ENCODE measurements around the gene ALMS1.
A peak's percentile ranks its signal among the peaks of the same experiment; 100 is the strongest.
"Not testable (repeated sequence)": the region's sequence is repeated elsewhere in the genome, so short reads cannot be mapped to it uniquely, and the experiment has no call there.

The ALMS1 gene, protein sequence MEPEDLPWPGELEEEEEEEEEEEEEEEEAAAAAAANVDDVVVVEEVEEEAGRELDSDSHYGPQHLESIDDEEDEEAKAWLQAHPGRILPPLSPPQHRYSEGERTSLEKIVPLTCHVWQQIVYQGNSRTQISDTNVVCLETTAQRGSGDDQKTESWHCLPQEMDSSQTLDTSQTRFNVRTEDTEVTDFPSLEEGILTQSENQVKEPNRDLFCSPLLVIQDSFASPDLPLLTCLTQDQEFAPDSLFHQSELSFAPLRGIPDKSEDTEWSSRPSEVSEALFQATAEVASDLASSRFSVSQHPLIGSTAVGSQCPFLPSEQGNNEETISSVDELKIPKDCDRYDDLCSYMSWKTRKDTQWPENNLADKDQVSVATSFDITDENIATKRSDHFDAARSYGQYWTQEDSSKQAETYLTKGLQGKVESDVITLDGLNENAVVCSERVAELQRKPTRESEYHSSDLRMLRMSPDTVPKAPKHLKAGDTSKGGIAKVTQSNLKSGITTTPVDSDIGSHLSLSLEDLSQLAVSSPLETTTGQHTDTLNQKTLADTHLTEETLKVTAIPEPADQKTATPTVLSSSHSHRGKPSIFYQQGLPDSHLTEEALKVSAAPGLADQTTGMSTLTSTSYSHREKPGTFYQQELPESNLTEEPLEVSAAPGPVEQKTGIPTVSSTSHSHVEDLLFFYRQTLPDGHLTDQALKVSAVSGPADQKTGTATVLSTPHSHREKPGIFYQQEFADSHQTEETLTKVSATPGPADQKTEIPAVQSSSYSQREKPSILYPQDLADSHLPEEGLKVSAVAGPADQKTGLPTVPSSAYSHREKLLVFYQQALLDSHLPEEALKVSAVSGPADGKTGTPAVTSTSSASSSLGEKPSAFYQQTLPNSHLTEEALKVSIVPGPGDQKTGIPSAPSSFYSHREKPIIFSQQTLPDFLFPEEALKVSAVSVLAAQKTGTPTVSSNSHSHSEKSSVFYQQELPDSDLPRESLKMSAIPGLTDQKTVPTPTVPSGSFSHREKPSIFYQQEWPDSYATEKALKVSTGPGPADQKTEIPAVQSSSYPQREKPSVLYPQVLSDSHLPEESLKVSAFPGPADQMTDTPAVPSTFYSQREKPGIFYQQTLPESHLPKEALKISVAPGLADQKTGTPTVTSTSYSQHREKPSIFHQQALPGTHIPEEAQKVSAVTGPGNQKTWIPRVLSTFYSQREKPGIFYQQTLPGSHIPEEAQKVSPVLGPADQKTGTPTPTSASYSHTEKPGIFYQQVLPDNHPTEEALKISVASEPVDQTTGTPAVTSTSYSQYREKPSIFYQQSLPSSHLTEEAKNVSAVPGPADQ (N-terminal part only)

DNA sequence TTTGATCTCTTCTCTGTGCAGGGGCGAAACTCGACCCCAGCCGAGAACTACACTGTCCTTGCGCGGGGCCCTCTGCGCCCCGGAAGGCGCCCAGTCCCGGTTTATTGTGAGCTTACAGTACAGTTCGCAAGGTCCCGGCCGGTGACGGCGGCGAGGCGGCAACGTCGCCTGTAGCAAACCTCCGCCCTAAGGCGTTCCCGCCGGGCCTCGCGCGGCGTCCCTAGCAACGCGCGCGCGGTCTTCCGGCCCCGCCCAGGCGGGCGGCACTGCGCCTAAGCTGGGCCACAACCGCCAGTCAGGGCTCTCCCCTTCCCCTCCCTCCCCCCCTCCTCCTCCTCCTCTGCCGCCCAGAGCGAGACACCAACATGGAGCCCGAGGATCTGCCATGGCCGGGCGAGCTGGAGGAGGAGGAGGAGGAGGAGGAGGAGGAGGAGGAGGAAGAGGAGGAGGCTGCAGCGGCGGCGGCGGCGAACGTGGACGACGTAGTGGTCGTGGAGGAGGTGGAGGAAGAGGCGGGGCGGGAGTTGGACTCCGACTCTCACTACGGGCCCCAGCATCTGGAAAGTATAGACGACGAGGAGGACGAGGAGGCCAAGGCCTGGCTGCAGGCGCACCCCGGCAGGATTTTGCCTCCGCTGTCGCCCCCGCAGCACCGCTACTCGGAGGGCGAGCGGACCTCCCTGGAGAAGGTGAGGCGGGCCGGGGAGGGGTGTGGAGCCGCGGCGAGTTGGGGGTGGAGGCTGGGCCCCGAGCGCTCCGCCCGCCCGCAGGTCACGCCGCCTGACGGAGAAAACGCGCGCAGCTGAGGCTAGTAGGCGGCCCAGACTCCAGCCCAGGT, at the start of gene ALMS1:
ALMS1 (plus strand) TSS at position 333 of the 838 bp plus-strand sequence; CDS start at position 366, 33 bp downstream.
- TF ChIP-seq, protein P1, sequence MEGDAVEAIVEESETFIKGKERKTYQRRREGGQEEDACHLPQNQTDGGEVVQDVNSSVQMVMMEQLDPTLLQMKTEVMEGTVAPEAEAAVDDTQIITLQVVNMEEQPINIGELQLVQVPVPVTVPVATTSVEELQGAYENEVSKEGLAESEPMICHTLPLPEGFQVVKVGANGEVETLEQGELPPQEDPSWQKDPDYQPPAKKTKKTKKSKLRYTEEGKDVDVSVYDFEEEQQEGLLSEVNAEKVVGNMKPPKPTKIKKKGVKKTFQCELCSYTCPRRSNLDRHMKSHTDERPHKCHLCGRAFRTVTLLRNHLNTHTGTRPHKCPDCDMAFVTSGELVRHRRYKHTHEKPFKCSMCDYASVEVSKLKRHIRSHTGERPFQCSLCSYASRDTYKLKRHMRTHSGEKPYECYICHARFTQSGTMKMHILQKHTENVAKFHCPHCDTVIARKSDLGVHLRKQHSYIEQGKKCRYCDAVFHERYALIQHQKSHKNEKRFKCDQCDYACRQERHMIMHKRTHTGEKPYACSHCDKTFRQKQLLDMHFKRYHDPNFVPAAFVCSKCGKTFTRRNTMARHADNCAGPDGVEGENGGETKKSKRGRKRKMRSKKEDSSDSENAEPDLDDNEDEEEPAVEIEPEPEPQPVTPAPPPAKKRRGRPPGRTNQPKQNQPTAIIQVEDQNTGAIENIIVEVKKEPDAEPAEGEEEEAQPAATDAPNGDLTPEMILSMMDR (IDR thresholded peaks at IDR 0.05; ENCODE audit: low read depth, low read length, missing control alignments) = peak; percentile 33
- in situ Hi-C loops (cut with HindIII; ENCODE audit: low sequenced_read_pairs) = no loop called here
- peak; percentile 49 for DNase-seq (ENCODE audit: low read depth)
- H3K4me3 ChIP-seq (ENCODE audit: low read depth, low read length) = peak within 1 kb of the TSS; percentile 93

DNA sequence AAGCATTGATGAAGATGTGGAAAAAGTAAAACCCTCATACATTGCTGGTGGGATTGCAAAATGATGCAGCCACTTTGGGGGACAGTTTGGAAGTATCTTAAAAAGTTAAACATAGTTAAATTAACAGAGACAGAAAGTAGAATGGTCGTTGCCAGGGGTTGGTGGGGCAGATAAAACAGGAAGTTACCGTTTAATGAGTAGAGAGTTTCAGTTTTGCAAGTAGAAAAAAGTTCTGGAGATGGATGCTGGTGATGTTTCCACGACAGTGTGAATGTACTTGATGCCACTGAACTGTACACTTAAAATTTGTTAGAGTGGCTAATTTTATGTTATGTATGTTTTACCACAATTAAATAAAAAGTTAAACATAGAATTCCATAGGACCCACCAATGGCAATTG, 47.8 kb upstream of the ALMS1 start:
- no peak overlapping the region for H3K4me3 ChIP-seq (ENCODE audit: low read depth, low read length)
- TF ChIP-seq, protein P1 (IDR thresholded peaks at IDR 0.05; ENCODE audit: low read depth, low read length, missing control alignments) = no peak
- in situ Hi-C loops (cut with HindIII; ENCODE audit: low sequenced_read_pairs) = no loop called here
- DNase-seq (ENCODE audit: low read depth) = no peak

DNA sequence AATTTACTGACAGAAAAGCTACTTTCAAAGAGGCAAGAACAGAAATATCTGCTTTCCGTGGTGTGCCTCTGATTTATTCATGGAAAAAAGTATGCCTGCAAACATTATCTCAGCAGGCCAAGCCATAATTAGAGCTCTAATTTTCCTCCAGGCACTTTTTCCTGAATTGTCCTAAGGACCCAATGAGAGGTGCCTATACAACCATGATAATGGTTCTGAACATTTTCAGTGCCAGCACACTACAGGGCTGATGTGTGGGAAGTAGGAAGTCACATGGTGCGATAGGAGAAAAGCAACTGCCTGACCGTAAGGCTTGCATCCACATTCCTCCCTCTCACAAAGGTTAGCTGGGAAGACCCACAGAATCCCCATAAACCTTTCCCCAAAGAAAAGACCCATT, 46.4 kb upstream of the ALMS1 start:
- no peak overlapping the region for H3K4me3 ChIP-seq (ENCODE audit: low read depth, low read length)
- no peak for DNase-seq (ENCODE audit: low read depth)
- TF ChIP-seq, protein P1 (IDR thresholded peaks at IDR 0.05; ENCODE audit: low read depth, low read length, missing control alignments) = no peak
- in situ Hi-C loops (cut with HindIII; ENCODE audit: low sequenced_read_pairs) = no loop called here

DNA sequence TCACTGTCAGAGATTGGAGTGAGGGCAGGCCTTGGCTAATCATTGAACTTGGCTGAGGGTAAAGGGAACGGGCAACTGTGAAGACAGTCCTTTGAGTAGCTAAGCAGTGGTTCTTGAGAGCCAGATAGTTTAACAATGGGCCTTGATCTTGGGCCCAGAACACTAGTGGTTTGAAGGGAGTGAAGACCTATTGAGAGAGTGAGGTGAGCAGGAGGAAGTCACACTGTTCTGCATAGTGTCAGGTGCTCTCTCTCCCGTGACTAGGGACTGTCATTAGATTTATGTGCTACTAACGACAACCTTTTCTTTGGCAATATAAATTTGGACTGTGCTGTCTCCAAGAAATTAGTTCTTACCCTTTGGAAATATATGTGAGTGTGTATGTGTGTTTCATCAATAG, 44.6 kb upstream of the ALMS1 start:
- in situ Hi-C loops (cut with HindIII; ENCODE audit: low sequenced_read_pairs) = no loop called here
- DNase-seq (ENCODE audit: low read depth) = no peak
- H3K4me3 ChIP-seq (ENCODE audit: low read depth, low read length) = no peak overlapping the region

DNA sequence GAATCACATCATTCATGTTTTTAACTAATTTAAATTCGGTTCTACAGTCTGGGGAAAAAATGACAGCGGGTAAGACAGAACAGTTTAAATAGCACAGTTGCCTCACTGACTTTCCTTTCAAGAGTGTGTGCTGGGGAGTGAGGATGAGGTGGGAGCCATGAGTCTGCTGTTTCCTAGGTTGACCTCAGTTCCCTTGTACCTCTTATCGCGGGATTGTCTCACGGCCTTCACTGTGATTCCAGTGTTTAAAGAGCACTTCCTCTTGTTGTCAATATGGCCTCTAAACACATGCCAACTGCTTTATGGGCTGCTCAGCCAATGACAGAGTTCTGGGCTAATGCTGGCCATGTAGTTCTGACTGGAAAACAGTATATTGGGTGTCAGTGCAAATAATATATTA, 41.6 kb upstream of the ALMS1 start:
- no peak for DNase-seq (ENCODE audit: low read depth)
- no peak overlapping the region for H3K4me3 ChIP-seq (ENCODE audit: low read depth, low read length)
- TF ChIP-seq, protein P1 (IDR thresholded peaks at IDR 0.05; ENCODE audit: low read depth, low read length, missing control alignments) = no peak
- in situ Hi-C loops (cut with HindIII; ENCODE audit: low sequenced_read_pairs) = no loop called here

More for the DNA sequence above, 44.6 kb upstream of the ALMS1 start:
- TF ChIP-seq, protein P1 (IDR thresholded peaks at IDR 0.05; ENCODE audit: low read depth, low read length, missing control alignments) = no peak

DNA sequence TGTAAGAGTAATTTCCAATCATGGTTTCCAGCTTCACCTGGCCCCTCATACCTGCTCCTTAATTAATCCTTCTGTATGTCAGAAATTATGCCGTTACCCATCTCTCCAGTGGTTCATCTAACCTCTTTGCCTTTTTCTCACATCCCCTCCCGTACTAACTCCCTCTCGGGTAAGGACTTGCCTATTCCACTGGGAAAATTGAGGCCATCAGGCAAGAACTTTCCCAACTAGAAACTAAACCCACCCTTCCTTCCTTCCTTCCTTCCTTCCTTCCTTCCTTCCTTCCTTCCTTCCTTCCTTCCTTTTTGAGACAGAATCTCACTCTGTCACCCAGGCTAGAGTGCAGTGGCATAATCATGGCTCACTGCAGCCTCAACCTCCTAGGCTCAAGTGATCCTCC, 40.9 kb upstream of the ALMS1 start:
- DNase-seq (ENCODE audit: low read depth); in situ Hi-C loops (cut with HindIII; ENCODE audit: low sequenced_read_pairs); H3K4me3 ChIP-seq (ENCODE audit: low read depth, low read length): not testable (repeated sequence)
